Endothelial cell (in vitro differentiated cells): ENCODE data around the gene CENPX. TPM values are rescaled to one million over a fixed set of nuclear protein-coding genes. Genes with fewer than 3 reads are reported as not detected.
A peak's percentile ranks its signal among the peaks of the same experiment; 100 is the strongest.

Experiments
- DNase-seq: peaks from one replicate; pipeline ENCODE4 v3.0.0; 2021; ENCODE audit warnings: low spot score
- H3K27ac Mint-ChIP-seq: one replicate; pipeline ENCODE4 v1.8.0; 2021; ENCODE audit warnings: mixed read lengths, inconsistent platforms; ENCODE audit not compliant: unreplicated experiment
- H3K27me3 Mint-ChIP-seq: one replicate; pipeline ENCODE4 v1.8.0; 2021; ENCODE audit warnings: mild to moderate bottlenecking, moderate library complexity, mixed read lengths, inconsistent platforms; ENCODE audit not compliant: unreplicated experiment
- H3K36me3 Mint-ChIP-seq: one replicate; pipeline ENCODE4 v1.8.0; 2021; ENCODE audit warnings: mild to moderate bottlenecking, low read depth, mixed read lengths, inconsistent platforms; ENCODE audit not compliant: unreplicated experiment
- H3K4me1 Mint-ChIP-seq: one replicate; pipeline ENCODE4 v1.8.0; 2021; ENCODE audit warnings: mild to moderate bottlenecking, mixed read lengths, inconsistent platforms; ENCODE audit not compliant: unreplicated experiment
- H3K4me3 Mint-ChIP-seq: one replicate; pipeline ENCODE4 v1.8.0; 2021; ENCODE audit warnings: mild to moderate bottlenecking, mixed read lengths, inconsistent platforms; ENCODE audit not compliant: unreplicated experiment
- H3K9me3 Mint-ChIP-seq: one replicate; pipeline ENCODE4 v1.8.0; 2021; ENCODE audit warnings: mixed read lengths, inconsistent platforms; ENCODE audit not compliant: unreplicated experiment
- CTCF ChIP-seq: fragments of 200-600 bp; sonication (generic); IDR thresholded peaks from one replicate; pipeline ENCODE4 v1.5.0; 2021; ENCODE audit warnings: antibody characterized with exemption; ENCODE audit not compliant: unreplicated experiment
- total RNA-seq: library from RNA; stranded (reverse); fragmentation: NEBNext Ultra II Directional; extraction: Animal tissue kit (Norgen Biotek cat#: 25700); gene quantifications from one replicate; pipeline ENCODE4 v1.2.1, GENCODE V29; 2021; ENCODE audit not compliant: unreplicated experiment

The CENPX gene
- total RNA-seq, 1 donor from 2014 or later, result 42.9 TPM

GRCh38 chr17:82064433-82065192 is 41.9 kb upstream of the CENPX start:
- H3K4me3 Mint-ChIP-seq, result peak overlapping the region; percentile 74
- no peak for DNase-seq
- no peak for TF ChIP-seq CTCF
- peaks cover 3% of the 10 kb centered on the region for H3K4me1 Mint-ChIP-seq
- no peaks in the 10 kb centered on the region for H3K9me3 Mint-ChIP-seq
- H3K27ac Mint-ChIP-seq, result no peak overlapping the region
- peaks cover 11% of the 10 kb centered on the region for H3K27me3 Mint-ChIP-seq
- no peaks in the 10 kb centered on the region for H3K36me3 Mint-ChIP-seq

GRCh38 chr17:82063424-82064415 is 41.0 kb upstream of the CENPX start:
- Mint-ChIP-seq H3K9me3 (no peaks in the 10 kb centered on the region), H3K4me3 (peak overlapping the region; percentile 71), H3K36me3 (no peaks in the 10 kb centered on the region), H3K4me1 (peaks cover 3% of the 10 kb centered on the region), H3K27me3 (peaks cover 11% of the 10 kb centered on the region), H3K27ac (no peak overlapping the region)
- no peak for TF ChIP-seq CTCF
- no peak for DNase-seq

GRCh38 chr17:82062984-82063368 is 40.3 kb upstream of the CENPX start:
- Mint-ChIP-seq H3K27me3 (peaks cover 12% of the 10 kb centered on the region), H3K9me3 (no peaks in the 10 kb centered on the region), H3K4me1 (peaks cover 3% of the 10 kb centered on the region), H3K27ac (no peak overlapping the region), H3K36me3 (no peaks in the 10 kb centered on the region), H3K4me3 (no peak overlapping the region)
- TF ChIP-seq CTCF, result no peak
- DNase-seq, result no peak

GRCh38 chr17:82062076-82062983 is 39.7 kb upstream of the CENPX start:
- Mint-ChIP-seq H3K4me1 (peaks cover 3% of the 10 kb centered on the region), H3K4me3 (no peak overlapping the region), H3K27ac (no peak overlapping the region), H3K36me3 (no peaks in the 10 kb centered on the region), H3K9me3 (no peaks in the 10 kb centered on the region), H3K27me3 (peaks cover 13% of the 10 kb centered on the region)
- TF ChIP-seq CTCF, result no peak
- DNase-seq, result no peak
